Measurements from ENCODE around the gene LNPEP. TPM values are rescaled to one million over a fixed set of nuclear protein-coding genes. Genes with fewer than 3 reads are reported as not detected.

The LNPEP gene
- total RNA-seq, 1 donor from 2014 or later = 40.8 TPM

- no peak for DNase-seq (ENCODE audit: extremely low spot score, unreplicated experiment)
- TF ChIP-seq, protein P1, sequence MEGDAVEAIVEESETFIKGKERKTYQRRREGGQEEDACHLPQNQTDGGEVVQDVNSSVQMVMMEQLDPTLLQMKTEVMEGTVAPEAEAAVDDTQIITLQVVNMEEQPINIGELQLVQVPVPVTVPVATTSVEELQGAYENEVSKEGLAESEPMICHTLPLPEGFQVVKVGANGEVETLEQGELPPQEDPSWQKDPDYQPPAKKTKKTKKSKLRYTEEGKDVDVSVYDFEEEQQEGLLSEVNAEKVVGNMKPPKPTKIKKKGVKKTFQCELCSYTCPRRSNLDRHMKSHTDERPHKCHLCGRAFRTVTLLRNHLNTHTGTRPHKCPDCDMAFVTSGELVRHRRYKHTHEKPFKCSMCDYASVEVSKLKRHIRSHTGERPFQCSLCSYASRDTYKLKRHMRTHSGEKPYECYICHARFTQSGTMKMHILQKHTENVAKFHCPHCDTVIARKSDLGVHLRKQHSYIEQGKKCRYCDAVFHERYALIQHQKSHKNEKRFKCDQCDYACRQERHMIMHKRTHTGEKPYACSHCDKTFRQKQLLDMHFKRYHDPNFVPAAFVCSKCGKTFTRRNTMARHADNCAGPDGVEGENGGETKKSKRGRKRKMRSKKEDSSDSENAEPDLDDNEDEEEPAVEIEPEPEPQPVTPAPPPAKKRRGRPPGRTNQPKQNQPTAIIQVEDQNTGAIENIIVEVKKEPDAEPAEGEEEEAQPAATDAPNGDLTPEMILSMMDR (IDR thresholded peaks at IDR 0.05) = no peak
- H3K9me3 Mint-ChIP-seq (ENCODE audit: unreplicated experiment) = no peaks in the 10 kb centered on the region
- no peak overlapping the region for H3K4me3 Mint-ChIP-seq (ENCODE audit: unreplicated experiment)
- peak overlapping the region; percentile 62 for H3K27ac Mint-ChIP-seq (ENCODE audit: unreplicated experiment)
- H3K27me3 Mint-ChIP-seq (ENCODE audit: unreplicated experiment) = no peaks in the 10 kb centered on the region
- peaks cover 8% of the 10 kb centered on the region for H3K36me3 Mint-ChIP-seq (ENCODE audit: unreplicated experiment)
- H3K4me1 Mint-ChIP-seq (ENCODE audit: unreplicated experiment) = peaks cover 27% of the 10 kb centered on the region
Observed at GRCh38 chr5:96920744-96921355, 15.0 kb upstream of the LNPEP start.

GRCh38 chr5:96922499-96923244 lies 13.2 kb upstream of the LNPEP start:
- Mint-ChIP-seq H3K4me3 (ENCODE audit: unreplicated experiment) (no peak overlapping the region), H3K27me3 (ENCODE audit: unreplicated experiment) (no peaks in the 10 kb centered on the region)

DNA sequence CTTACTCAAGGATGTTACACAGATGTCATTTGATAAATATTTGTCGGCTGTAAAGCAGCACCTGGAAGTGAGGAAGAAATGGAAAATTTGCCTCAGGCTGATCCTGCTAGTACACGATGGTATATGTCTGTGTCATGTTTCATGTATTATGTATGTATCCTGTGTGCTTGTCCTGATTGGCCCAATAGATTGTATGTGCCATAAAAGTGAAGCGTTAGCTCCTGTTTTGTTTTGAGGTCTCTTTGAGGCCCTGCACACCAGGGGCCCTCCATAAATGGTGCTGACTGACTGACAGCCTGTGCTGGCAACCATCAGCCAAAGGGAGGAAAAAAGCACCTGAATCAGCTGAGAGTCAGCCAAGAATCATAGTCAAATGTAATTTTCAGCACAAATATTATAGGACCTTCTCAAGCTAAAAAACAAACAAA lies 11.8 kb upstream of the LNPEP start:
- DNase-seq (ENCODE audit: extremely low spot score, unreplicated experiment) = no peak
- H3K36me3 Mint-ChIP-seq (ENCODE audit: unreplicated experiment) = no peaks in the 10 kb centered on the region
- no peaks in the 10 kb centered on the region for H3K9me3 Mint-ChIP-seq (ENCODE audit: unreplicated experiment)
- H3K4me3 Mint-ChIP-seq (ENCODE audit: unreplicated experiment) = no peak overlapping the region
- peak overlapping the region; percentile 62 for H3K27ac Mint-ChIP-seq (ENCODE audit: unreplicated experiment)
- H3K4me1 Mint-ChIP-seq (ENCODE audit: unreplicated experiment) = peaks cover 27% of the 10 kb centered on the region
- TF ChIP-seq, protein P1 (IDR thresholded peaks at IDR 0.05) = no peak
- no peaks in the 10 kb centered on the region for H3K27me3 Mint-ChIP-seq (ENCODE audit: unreplicated experiment)

More at GRCh38 chr5:96922499-96923244, 13.2 kb upstream of the LNPEP start:
- peaks cover 3% of the 10 kb centered on the region for H3K36me3 Mint-ChIP-seq (ENCODE audit: unreplicated experiment)
- peaks cover 27% of the 10 kb centered on the region for H3K4me1 Mint-ChIP-seq (ENCODE audit: unreplicated experiment)
- no peak overlapping the region for H3K27ac Mint-ChIP-seq (ENCODE audit: unreplicated experiment)
- no peaks in the 10 kb centered on the region for H3K9me3 Mint-ChIP-seq (ENCODE audit: unreplicated experiment)
- DNase-seq (ENCODE audit: extremely low spot score, unreplicated experiment) = no peak
- TF ChIP-seq, protein P1 (IDR thresholded peaks at IDR 0.05) = no peak

DNA sequence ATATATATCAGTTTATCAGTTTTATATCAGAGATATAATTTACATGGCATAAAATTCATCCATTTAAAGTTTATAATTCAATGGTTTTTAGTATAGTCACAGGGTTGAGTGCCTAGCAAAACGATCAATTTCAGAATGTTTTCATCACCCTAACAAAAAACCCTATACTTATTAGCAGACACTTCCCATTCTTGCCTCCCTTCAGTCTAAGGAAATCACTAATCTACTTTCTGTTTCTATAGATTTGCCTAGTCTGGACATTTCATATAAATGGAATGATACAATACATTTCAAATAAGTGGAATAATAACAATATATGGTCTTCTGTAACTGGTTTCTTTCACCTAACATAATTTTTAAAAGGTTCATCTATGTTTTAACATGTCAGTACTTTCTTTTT lies 9.6 kb upstream of the LNPEP start:
- peaks cover 24% of the 10 kb centered on the region for H3K4me1 Mint-ChIP-seq (ENCODE audit: unreplicated experiment)
- no peak for DNase-seq (ENCODE audit: extremely low spot score, unreplicated experiment)
- H3K36me3 Mint-ChIP-seq (ENCODE audit: unreplicated experiment) = no peaks in the 10 kb centered on the region
- H3K4me3 Mint-ChIP-seq (ENCODE audit: unreplicated experiment) = no peak overlapping the region
- H3K9me3 Mint-ChIP-seq (ENCODE audit: unreplicated experiment) = no peaks in the 10 kb centered on the region
- TF ChIP-seq, protein P1 (IDR thresholded peaks at IDR 0.05) = no peak
- no peaks in the 10 kb centered on the region for H3K27me3 Mint-ChIP-seq (ENCODE audit: unreplicated experiment)
- no peak overlapping the region for H3K27ac Mint-ChIP-seq (ENCODE audit: unreplicated experiment)

DNA sequence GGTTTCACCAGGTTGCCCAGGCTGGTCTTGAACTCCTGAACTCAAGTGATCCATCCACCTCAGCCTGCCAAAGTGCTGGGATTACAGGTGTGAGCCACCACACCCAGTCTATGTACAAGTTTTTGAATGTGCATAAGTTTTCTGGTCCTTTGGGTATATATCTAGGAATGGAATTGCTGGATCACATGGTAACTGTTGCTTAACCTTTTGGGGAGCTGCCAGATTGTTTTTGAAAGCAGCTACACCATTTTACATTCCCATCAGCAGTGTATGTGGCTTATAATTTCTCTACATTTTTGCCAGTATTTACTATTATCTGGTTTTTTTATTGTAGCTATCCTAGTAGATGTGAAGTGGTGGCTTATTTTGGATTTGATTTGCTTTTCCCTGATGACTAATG lies 8.9 kb upstream of the LNPEP start:
- no peak overlapping the region for H3K4me3 Mint-ChIP-seq (ENCODE audit: unreplicated experiment)
- H3K4me1 Mint-ChIP-seq (ENCODE audit: unreplicated experiment) = peaks cover 19% of the 10 kb centered on the region
- no peak overlapping the region for H3K27ac Mint-ChIP-seq (ENCODE audit: unreplicated experiment)
- no peak for DNase-seq (ENCODE audit: extremely low spot score, unreplicated experiment)
- no peaks in the 10 kb centered on the region for H3K27me3 Mint-ChIP-seq (ENCODE audit: unreplicated experiment)
- TF ChIP-seq, protein P1 (IDR thresholded peaks at IDR 0.05) = no peak
- no peaks in the 10 kb centered on the region for H3K36me3 Mint-ChIP-seq (ENCODE audit: unreplicated experiment)
- H3K9me3 Mint-ChIP-seq (ENCODE audit: unreplicated experiment) = no peaks in the 10 kb centered on the region

Measured in osteocyte (in vitro differentiated cells).